K562 (cell line): ENCODE measurements around the gene CDC42EP2. TPM values are rescaled to one million over a fixed set of nuclear protein-coding genes. Genes with fewer than 3 reads are reported as not detected.

ENCODE experiments used
- CBX3 ChIP-seq, 2 experiments: IDR thresholded peaks; 1 replicate in 1 of 2; 2 replicates in 1 of 2; pipeline ENCODE4 v1.6.1; 2012; ENCODE audit warnings: inconsistent platforms in 2 of 2, low read length in 2 of 2, borderline replicate concordance in 1 of 2, control low read depth in 1 of 2
- CTCFL ChIP-seq: IDR thresholded peaks from 2 replicates; pipeline ENCODE4 v1.6.1; 2011; ENCODE audit warnings: borderline replicate concordance, low read depth, mild to moderate bottlenecking, moderate library complexity, low read length; ENCODE audit not compliant: insufficient read depth, poor library complexity, severe bottlenecking
- FOXP4 ChIP-seq: sonication (generic); formaldehyde crosslinking; IDR thresholded peaks from 2 replicates; pipeline ENCODE4 v1.8.0; 2022; ENCODE audit warnings: mild to moderate bottlenecking, missing genetic modification reagents, borderline replicate concordance
- HCFC1 ChIP-seq: IDR thresholded peaks from 2 replicates; pipeline ENCODE4 v1.6.1; 2012; ENCODE audit warnings: low read depth, low read length, improper control_type of control experiment
- MGA ChIP-seq: fragments of 450-650 bp; IDR thresholded peaks from 2 replicates; pipeline ENCODE4 v1.6.1; 2016; ENCODE audit warnings: mild to moderate bottlenecking, moderate library complexity
- NCOA6 ChIP-seq: fragments of 450-650 bp; IDR thresholded peaks from 2 replicates; pipeline ENCODE4 v1.6.1; 2017; ENCODE audit warnings: mild to moderate bottlenecking
- SMAD3 ChIP-seq: fragments of 450-650 bp; formaldehyde crosslinking; conservative IDR thresholded peaks from 2 replicates; pipeline ENCODE4 v1.4.0; 2020; ENCODE audit warnings: mild to moderate bottlenecking
- ZBED1 ChIP-seq: IDR thresholded peaks from 2 replicates; pipeline ENCODE4 v1.6.1; 2014
- ZBTB43 ChIP-seq: sonication (generic); formaldehyde crosslinking; IDR thresholded peaks from 2 replicates; pipeline ENCODE4 v1.8.0; 2023; ENCODE audit warnings: mild to moderate bottlenecking, missing genetic modification reagents
- ZNF146 ChIP-seq: IDR thresholded peaks from one replicate; pipeline ENCODE4 v1.6.1; 2018; ENCODE audit warnings: missing compliant biosample characterization; ENCODE audit not compliant: unreplicated experiment
- ZNF165 ChIP-seq: fragments of 250-450 bp; sonication (Bioruptor Pico); IDR thresholded peaks from 2 replicates; pipeline ENCODE4 v1.4.0; 2020; ENCODE audit warnings: borderline replicate concordance
- ZNF695 ChIP-seq: fragments of 450-650 bp; formaldehyde crosslinking; IDR thresholded peaks from 2 replicates; pipeline ENCODE4 v1.4.0; 2020; ENCODE audit warnings: mild to moderate bottlenecking, moderate library complexity
- polyA plus RNA-seq, 8 experiments: library from polyadenylated mRNA; depleted of rRNA in 4 of 8; stranded (reverse) in 5 of 8; unstranded in 3 of 8; fragments of >200 nt; fragmentation: Nextera tagmentation in 2 of 8; fragmentation: Illumina TruSeq in 1 of 8; extraction: Ambion mirVana in 2 of 8; extraction: Trizol in 1 of 8; gene quantifications; 2 replicates each; pipeline versions ENCODE4 v1.2.1 to v1.2.3, GENCODE V29; 2011 to 2014; ENCODE audit warnings: inconsistent platforms in 1 of 8, missing spikeins in 1 of 8
- total RNA-seq, 7 experiments: library from RNA; depleted of rRNA in 6 of 7; stranded (reverse); fragments of >200 nt in 6 of 7; fragmentation: Illumina TruSeq in 2 of 7; extraction: Trizol in 2 of 7; gene quantifications; 2 replicates each; pipeline versions ENCODE4 v1.2.1 to v1.2.3, GENCODE V29; 2011 to 2021; ENCODE audit warnings: low replicate concordance in 1 of 7

CDC42EP2 gene
- total and polyA plus RNA-seq, 9 of the 15 experiments (the other 6 are each of a cell fraction or from before 2014, with no cell fraction given): 0.27 to 3.5 (median 0.83) TPM; not detected in 1

- no peak for TF ChIP-seq SMAD3 (CRISPR knock-in tag)
- no peak for TF ChIP-seq CBX3 (IDR thresholded peaks at IDR 0.05; ENCODE audit: borderline replicate concordance in 1 of 2, low read length in 2 of 2)
- TF ChIP-seq ZNF695: no peak
- no peak for TF ChIP-seq FOXP4 (CRISPR knock-in tag)
- TF ChIP-seq NCOA6: no peak
- no peak for TF ChIP-seq HCFC1
- no peak for TF ChIP-seq ZNF146 (CRISPR knock-in tag)
- no peak for TF ChIP-seq ZBTB43
- no peak for TF ChIP-seq ZNF165 (CRISPR knock-in tag)
- TF ChIP-seq CTCFL: no peak
- TF ChIP-seq ZBED1: no peak
- TF ChIP-seq MGA: no peak
These were observed 51.7 kb downstream of the CDC42EP2 start (continued) for GRCh38 chr11:65366340-65366773.
